ENCODE data around the gene ITM2C.

ITM2C gene

DNA sequence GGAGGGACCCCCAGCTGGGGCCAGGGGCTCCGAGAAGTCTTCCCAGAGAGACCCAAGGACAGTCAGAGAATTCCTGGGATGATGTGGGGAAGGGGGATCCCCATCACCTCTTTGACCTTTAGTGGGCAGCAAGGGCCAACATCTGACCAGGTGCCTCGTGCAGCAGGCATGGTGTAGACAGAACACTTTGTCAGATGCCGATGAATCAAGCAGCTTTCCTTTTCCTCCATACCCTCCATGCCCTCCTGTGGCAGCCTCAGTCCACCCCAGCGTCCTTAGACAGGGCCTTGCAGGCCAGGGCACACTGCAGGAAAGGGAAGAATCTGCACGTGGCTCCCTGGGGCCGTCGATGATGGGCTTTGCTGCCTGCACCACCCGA is 34.0 kb downstream of the ITM2C start:
- H3K4me3 ChIP-seq (ENCODE audit: low read length), result no peak overlapping the region
- no peak for TF ChIP-seq ZNF274 (IDR thresholded peaks at IDR 0.05; ENCODE audit: low read depth, low read length)

DNA sequence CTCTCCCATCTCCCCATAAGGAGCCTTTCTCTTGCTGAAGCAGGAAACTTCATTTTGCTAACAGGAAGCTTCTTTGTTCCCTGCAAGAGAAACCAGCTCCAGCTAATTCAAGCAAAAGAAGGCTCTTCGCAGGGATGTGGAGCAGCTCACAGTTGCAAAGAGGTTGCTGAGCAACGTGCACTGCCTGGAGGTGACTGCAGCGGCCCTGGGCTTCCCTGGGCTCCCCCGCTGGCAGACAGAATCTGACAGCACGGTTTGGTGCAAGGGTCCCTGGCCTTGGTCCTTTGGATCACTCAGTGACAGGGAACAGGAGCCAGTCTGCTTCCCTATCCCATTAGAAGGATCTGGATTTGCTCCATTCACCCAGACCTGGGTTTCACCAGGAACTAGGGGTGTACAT is 34.5 kb downstream of the ITM2C start:
- no peak overlapping the region for H3K4me3 ChIP-seq (ENCODE audit: low read length)
- no peak for TF ChIP-seq ZNF274 (IDR thresholded peaks at IDR 0.05; ENCODE audit: low read depth, low read length)

DNA sequence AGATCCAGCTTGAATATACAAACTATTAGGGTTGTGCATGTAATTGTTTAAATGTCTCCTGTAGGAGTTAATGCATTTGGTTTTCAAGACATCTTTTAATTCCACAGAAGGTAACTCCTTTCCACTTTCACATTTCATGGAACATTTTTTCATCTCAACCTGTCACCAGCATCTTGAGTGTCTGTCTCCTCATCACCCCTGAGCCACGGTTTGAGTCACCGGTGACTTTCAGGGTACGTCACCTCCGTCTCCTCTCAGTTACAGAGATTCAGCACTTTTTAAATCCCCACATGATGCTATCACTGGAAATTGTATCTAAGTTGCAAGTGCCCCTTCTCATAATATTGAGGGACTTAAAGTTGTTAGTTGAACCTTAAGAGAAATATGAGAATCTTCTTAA is 35.0 kb downstream of the ITM2C start:
- no peak overlapping the region for H3K4me3 ChIP-seq (ENCODE audit: low read length)
- no peak for TF ChIP-seq ZNF274 (IDR thresholded peaks at IDR 0.05; ENCODE audit: low read depth, low read length)

DNA sequence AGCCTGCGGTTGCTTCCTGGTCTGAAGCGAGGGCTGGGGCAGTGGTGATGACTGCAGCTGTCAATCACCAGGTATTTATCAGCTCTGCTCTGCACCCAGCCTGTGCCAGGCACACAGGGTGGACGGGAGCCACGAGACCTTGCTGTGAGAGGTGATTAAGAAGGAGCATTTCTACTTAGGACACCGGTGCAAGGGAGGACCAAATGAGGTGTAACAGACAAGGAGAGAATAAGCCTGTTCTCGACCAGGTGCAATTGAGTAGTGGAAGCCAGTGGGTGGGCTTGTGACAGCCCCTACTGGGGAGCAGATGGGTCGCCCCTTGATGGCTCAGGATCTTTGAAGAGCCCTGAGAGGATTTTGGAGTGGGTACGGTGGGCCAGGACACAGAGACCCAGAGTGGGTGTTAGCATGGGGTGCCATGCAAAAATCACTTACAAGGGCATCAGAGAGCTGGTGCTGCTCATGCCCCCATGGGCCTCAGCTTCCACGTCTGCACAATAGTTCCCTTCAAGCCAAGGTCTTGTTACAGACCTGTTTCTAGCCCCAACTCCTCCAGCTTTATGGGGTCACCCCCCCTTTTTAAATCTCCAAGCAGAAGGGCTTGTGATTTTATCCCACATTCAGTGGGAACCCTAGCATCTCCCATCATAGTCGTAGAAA is 35.7 kb downstream of the ITM2C start:
- no peak for TF ChIP-seq ZNF274 (IDR thresholded peaks at IDR 0.05; ENCODE audit: low read depth, low read length)
- H3K4me3 ChIP-seq (ENCODE audit: low read length), result no peak overlapping the region

DNA sequence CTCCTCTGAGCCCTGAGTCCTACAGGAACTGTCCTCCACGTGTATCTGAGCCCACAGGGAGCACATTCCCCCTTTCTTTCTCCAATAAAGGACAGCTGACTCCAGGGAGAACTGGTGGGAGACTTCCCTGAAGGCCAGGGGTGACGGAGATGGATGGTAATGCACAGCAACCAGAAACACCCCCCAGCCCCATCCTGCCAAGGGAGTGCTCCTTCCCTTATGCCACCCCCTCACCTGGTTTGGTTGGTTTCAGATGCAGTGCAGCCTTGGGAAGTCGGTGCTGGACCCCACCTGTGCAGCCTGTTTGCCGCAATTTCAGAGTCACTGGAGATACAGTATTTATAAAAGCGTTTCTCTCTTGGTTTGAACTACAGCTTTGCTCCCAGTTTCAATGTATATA is 36.3 kb downstream of the ITM2C start:
- no peak overlapping the region for H3K4me3 ChIP-seq (ENCODE audit: low read length)
- TF ChIP-seq ZNF274 (IDR thresholded peaks at IDR 0.05; ENCODE audit: low read depth, low read length), result no peak

DNA sequence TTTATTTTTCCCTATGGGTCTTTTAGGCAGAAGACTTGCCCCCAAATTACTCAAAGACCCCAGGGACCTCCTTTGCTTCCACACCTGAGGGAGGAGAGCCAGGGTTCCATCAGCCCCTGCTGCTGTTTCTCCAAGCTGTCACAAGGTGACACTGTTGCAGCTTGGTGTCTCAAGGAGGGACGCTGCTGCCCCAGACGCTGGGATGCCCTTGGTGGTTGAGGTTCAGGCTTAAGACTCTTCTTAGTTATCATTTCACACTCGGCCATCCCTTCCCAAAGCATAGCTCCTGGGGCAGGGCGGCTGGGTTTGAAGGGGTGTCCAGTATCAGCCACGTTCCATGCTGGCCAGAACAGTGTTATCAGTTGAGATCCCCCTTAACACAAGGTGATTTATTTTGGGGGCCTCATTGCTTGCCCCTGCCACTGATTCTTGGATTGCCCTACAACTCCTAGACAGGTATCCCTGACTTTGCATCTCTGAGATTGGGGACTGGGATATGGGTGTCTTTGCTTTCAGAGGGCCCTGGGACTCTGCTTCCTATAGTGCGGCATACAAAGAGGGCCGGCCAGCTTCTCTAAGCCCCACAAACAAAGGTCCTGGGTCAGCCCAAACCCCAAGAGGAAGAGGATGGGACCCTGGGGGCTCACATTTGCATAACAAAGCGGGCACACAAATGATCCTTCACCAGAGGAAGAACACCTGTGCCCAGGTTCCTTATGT is 37.6 kb downstream of the ITM2C start:
- no peak overlapping the region for H3K4me3 ChIP-seq (ENCODE audit: low read length)
- TF ChIP-seq ZNF274 (IDR thresholded peaks at IDR 0.05; ENCODE audit: low read depth, low read length), result no peak

DNA sequence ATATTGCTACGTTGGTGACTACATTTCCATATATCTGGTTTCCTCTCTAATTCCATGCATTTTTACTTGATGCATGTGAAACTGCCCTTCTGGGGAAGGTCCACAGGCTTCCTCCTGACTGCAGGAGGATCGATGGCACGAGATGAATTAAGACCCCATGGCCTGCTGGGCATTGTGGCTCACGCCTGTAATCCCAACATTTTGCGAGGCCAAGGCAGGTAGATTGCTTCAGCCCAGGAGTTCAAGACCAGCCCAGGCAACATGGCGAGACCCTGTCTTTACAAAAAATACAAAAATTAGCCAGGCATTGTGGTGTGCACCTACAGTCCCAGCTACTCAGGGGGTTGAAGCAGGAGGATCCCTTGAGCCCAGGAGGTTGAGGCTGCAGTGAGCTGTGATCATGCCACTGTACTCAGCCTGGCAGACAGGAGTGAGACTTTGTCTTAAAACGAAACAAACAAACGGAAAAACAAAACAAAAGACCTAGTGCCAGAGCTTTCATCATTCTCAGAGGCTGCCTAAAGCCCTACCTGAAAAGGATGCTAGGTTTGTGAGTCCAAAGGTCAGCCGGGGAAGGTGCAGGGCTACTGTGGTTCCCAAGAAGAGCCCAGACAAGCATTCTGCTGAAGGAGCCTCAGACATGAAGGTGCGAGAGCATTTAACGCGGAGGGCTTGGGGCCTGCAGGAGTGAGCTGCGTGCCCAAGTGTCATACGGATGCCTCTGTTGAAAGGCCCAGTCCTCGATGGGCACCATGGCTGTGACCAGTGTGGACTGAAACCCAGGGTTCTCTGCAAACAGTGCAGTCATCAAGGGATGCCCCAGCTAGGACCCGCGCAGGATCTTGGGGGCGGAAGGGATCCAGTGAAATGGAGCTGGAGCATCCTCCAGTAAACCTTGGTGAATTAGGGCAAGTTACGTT is 38.7 kb downstream of the ITM2C start:
- H3K4me3 ChIP-seq (ENCODE audit: low read length), result no peak overlapping the region
- TF ChIP-seq ZNF274 (IDR thresholded peaks at IDR 0.05; ENCODE audit: low read depth, low read length), result no peak

DNA sequence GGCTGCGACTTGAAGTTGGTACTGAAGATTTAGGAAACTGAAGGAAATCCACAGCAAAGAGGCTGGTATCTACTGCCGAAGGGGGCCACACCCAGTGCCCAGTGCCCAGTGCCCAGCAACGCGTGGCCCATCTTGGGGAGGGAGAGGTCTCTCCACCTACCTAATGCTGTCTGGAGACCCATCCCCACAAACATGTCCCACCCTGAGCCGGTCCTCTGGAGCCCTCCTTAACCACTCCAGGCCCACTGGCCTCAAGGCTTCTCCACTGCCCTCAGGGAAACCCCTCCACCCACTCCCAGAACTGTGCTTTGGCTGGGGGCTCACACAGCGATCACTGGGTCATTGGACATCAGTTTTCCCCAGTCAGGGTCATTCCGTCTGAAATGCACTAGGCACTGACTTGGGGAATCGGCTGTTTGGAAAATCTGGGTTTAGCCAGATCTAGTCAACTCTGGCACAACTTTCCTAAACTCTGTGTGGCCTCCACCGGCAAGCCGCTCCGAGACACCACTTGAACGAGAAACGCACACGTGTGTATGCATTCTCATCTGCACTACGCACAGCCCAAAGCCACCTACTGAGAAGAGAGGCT is 40.2 kb downstream of the ITM2C start:
- TF ChIP-seq ZNF274 (IDR thresholded peaks at IDR 0.05; ENCODE audit: low read depth, low read length), result no peak
- no peak overlapping the region for H3K4me3 ChIP-seq (ENCODE audit: low read length)

DNA sequence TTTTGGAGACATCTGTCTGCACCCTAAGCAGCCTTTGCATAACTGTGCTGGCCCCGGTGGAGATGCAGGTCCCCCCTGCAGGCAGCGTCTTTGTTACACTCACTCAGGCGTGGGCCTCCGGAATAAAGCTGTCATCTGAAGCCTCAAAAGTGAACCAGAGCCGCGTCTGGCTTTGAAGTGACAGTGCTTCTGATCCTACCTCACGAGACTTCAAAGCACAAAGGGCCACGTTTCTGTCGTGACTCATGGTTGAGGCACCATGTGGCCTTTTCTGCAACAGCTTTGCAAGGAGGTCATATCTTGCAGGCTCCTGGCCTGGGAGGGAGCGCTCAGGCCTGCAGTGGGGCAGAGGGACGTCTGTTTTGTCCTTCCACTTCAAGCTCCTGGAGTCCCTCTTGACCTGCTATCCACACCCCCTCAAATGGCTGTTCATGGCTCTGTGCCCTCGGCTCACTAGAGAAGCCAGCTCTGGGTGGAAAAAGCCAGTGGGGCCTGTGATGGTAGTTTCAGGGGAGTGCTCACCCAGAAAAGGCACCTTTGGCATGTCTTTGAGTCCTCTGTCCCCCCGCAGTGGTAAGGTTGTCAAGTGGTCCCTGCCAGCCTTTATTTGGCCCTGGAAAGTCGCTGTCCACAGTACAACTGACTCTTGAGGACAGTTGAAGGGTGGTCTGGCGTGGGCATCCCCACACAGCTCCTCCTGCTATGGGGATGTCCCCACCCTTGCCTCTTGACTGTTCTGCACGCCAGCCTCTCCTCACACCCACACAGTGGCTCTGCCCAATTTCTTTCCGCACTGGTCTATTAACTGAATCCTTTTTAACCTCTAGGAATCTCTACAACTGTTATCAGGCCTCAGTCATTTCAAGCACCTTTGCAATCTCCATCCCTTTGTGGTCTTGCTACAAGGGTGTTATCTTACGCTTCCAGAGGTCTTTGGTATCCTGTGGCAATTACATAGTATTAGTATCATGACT is 41.0 kb downstream of the ITM2C start:
- H3K4me3 ChIP-seq (ENCODE audit: low read length), result no peak overlapping the region
- TF ChIP-seq ZNF274 (IDR thresholded peaks at IDR 0.05; ENCODE audit: low read depth, low read length), result no peak

DNA sequence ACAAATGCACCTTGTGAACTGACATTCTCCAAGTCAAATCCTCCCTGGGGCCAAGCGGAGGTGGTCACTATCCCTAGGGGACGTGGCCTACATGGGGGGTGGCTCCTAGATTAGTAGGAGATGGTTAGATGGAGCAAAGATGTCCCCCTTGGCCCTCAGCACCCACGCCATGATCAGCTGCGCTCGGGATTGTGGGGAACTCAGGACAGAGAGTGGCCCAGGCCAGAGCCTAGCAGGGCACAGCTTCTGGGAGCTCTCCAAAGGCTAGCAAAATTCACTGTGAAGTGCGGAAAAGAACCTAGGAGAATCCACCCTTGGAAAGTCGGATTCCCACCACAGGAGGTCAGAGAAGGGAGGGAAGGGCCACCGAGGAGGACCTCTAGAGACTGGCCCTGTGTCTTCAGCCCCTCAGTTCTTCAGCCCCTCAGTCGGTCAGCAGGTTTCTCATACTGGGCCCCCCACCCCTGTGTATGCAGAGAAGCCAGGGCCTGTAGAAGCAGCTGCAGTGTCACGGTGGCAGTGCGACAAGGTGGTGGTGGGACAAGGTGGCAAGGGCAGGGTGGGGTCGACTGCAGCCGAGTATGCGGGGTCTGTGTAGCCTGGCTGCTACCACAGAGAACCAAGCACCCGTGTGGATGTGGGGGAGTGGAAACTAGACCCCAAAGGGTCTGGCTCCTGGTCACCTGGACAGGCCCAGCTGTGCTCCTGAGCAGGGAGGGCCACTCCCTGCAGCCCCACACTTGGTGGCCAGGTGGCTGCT is 41.9 kb downstream of the ITM2C start:
- TF ChIP-seq ZNF274 (IDR thresholded peaks at IDR 0.05; ENCODE audit: low read depth, low read length), result no peak
- no peak overlapping the region for H3K4me3 ChIP-seq (ENCODE audit: low read length)

DNA sequence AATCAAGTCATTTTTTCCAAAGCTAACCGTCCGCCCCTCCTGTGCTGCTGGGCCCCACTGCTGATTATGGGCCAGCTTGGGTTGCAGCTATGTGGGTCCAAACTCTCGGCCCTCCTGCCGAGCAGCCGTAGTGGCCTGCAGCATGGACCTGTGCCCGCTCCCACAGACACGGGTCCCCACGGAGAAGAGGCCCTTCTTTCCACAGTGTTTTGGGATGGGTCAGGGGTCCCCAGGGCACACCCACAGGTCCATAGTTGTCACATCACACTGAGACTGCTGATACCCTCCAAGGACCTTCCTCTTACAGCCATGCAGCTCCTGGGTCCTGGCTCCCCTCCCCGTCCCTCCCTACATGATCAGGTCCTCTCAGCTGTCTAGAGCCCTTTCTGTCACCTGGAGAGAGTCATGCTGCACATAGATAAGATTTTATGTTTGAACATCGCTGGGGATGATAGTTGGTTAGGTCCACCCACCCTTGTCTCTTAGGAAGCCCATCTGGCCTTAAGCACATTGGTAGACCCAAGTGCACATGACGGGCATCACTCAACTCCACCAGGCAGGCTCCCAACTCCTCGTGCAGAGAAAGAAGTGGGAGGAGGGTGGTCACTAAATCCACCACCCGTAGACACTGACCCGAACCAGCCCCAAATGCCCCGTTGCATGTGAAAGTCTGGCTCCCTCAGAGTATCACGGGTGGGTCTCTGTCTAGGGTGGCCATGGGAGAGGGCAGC is 42.8 kb downstream of the ITM2C start:
- no peak for TF ChIP-seq ZNF274 (IDR thresholded peaks at IDR 0.05; ENCODE audit: low read depth, low read length)
- no peak overlapping the region for H3K4me3 ChIP-seq (ENCODE audit: low read length)

DNA sequence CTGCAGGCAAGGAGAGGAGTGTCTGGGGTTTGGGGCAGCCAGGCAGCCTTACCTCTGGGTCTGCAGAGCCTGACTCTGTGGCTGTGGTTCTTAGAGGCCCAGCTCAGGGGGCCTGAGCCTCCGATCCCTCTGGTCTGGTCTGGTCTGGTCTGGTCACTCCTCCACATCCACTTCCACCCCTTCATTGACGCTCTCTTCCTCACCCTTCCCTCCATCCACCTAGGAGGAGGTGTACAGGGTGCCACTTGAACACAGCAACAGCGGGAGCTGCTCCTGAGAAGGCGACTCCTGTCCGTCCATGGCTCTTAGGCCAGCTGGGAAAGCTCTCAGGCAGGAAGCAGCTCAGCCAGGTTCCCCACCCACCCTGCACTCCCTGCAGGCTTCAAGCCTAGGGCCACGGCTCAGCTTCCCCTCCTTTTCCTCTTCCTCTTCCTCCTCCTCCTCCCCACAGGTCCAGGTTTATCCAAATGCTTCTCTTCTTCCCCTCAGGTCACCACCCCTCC is 43.4 kb downstream of the ITM2C start:
- no peak overlapping the region for H3K4me3 ChIP-seq (ENCODE audit: low read length)
- no peak for TF ChIP-seq ZNF274 (IDR thresholded peaks at IDR 0.05; ENCODE audit: low read depth, low read length)

Measured in GM08714 (cell line).